NCI-H2107 (cell line): ENCODE measurements around the gene RARS1.

ENCODE experiments used
- DNase-seq: peaks from one replicate; lab custom pipeline; 2025; lab: John Stamatoyannopoulos, UW

The RARS1 gene

GRCh38 chr5:168557389-168557788, 71.1 kb downstream of the RARS1 start:
- no peak for DNase-seq

GRCh38 chr5:168562279-168562678, 76.0 kb downstream of the RARS1 start:
- DNase-seq, result no peak

DNA sequence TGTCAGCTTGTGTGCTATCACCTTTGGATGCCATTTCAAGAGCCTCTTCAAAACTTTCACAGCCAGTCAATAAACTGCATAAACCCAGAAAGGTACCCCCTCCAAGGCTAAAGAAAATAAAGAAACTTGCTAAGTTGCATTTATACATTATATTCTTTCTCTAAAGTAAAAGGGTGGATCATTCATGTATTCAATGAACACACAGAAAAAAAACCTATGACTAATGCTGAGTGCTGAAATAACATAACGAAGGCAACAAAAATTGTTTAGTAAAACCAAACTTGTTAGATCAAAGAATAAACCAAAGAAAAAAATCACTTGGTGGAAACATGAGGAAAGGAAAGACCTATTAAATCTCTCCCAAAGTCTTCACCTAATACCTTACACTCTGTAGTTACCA, 77.7 kb downstream of the RARS1 start:
- no peak for DNase-seq

GRCh38 chr5:168568738-168569137, 82.5 kb downstream of the RARS1 start:
- DNase-seq, result no peak
